Stimulated activated CD8-positive, alpha-beta memory T cell treated with anti-CD3 and anti-CD28 coated beads, Interleukin-4, amount 100 ng/mL, for 4 hours (primary cell): ENCODE results near the gene ARHGAP21.
"Not testable (repeated sequence)": the region's sequence is repeated elsewhere in the genome, so short reads cannot be mapped to it uniquely, and the experiment has no call there.

Source experiments
- DNase-seq, 2 donors: peaks; one replicate each; pipeline ENCODE4 v3.0.0-alpha.2; 2020; ENCODE audit warnings: low read depth in 2 of 2, low spot score in 1 of 2

ARHGAP21 gene

DNA sequence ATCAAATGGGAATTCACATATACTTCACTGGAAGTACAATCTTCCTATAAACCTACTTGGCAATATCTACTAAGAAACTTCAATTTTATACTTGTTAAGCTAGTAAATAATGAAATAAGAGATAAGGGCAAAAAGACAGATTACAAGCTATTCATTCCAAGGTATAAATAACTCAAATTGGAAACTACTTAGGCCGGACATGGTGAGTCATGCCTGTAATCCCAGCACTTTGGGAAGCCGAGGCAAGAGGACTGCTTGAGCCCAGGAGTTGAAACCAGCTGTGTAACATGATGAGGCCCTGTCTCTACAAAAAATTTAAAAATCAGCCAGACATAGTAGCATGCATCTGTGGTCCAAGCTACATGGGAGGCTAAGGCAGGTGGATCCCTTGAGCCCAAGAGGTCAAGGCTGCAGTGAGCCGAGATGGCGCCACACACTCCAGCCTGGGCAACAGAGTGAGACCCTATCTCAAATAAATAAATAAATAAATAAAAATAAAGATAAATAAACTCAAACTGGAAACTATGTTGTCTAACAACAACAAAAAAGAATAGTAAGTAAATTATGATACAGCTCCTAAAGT, 37.6 kb downstream of the ARHGAP21 start:
- DNase-seq = no peak

DNA sequence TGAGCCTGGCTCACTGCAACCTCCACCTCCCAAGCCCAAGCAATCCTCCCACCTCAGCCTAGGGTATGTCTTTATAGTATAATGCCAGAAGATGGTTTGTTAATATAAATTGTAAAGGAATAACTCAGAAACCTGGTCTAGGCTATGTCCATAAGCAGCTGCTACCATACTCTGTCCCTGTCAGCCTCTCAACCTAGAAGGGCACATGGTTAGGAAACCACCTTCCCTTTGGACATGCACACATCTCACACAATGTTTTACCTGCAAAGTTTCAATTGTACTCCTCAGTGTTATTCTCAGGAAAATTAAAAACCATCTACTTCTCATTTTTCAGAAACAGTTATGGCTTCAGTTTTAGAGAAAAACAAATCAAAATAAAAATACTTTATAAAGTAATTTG, 40.1 kb downstream of the ARHGAP21 start:
- DNase-seq = no peak

DNA sequence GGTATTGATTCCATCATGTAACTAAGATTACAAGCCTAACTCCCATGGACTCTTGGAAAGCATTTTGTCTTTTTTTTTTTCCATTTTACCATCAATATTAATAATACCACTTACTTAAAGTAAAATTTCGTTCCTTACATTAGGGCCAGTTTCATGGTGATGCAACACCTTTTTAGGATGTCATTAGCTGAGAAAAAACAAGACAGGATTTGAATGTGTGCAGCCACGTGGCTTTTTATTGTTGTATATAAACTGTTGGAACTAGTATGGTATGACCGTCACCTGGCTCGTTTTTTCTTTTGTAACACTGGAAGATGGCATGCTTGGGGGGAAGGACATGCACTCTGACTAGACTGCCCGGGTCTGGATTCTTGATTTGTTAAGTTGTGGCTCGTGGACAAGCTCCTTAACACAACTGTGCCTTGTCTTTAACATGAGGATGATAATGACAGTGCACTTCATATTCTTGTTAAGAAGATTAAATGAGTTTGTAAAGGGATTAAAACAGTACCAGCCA, 42.1 kb downstream of the ARHGAP21 start:
- DNase-seq = no peak

DNA sequence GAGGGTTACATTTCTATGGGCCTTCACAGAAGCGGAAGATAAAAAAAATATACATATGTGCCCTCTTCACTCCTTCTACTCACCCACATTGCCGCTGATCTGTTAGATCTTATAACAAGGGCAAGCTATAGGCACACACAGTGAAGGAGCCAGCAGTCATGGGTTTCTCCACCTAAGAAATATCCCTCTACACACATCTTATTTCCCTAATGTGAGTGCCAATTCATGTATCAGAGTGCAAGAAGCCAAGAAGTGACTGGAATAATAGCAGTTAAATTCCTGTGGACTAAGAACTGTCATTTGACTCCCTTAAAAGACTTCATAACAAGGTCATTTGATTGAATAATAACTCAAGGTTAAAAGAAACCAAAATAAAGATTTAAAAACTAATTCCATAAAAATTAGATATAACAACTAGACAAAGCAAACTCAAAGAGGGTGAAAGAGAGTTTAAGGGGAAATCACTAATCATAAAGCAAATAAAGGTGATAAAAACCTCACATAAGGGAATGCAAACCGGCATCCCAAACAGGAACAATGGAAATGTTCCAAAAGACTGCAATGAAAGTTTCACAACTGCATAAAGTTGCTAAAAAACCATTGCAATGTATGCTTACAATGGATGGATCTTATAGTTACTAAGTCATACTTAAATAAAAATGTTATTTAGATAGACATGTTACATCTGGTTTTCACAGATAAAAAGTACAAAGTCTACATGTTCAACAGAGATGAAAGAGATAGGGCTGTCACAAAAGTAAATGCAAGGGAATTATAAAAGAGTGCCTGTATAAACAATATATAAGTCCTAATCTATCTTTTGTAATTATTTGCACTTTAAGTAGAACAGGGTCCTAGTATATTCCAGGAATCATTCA, 42.8 kb downstream of the ARHGAP21 start:
- DNase-seq = no peak

DNA sequence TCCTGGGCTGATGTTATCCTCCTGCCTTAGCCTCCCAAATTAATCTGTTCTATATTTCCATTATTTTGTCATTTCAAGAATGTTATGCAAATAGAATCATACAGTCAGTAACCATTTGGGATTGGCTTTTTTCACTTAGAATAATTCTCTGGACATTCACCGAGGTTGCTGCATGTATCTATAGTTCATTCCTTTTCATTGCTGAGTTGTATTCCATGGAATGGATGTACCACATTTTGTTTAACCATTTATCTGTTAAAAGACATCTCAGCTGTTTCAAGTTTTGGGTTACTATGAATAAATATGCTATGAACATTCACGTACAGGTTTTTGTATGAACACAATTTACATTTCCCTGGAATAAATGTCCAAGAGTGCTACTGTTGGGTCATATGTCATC, 44.9 kb downstream of the ARHGAP21 start:
- DNase-seq = no peak

DNA sequence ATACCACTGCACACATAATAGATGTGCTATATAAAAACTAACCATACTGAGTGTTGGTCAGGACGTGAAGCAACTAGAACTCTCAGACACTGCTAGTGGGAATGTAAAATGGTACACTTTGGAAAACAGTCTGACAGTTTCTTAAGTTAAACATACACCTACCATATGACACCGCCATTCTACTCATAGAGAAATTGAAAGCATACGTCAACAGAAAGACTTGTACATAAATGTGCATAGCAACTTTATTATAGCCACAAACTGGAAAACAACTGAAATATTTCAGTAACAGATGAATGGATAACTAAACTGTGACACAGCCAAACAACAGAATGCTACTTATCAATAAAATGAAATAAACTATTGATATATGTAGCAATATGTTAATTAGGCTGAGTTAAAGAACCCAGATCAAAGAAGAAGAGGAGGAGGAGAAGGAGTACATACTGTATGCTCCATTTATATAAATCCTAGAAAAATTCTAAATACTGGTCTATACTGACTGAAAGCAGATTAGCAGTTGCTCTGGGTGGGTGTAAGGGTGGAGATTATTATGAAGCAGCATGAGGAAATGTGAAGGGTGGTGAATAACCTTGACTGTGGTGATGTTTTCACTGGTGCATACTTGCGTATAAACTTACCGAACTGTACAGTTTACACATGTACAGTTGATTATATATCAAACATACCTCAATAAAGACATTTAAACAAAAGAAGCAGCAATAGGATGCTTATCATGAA, 48.6 kb downstream of the ARHGAP21 start:
- no peak for DNase-seq

DNA sequence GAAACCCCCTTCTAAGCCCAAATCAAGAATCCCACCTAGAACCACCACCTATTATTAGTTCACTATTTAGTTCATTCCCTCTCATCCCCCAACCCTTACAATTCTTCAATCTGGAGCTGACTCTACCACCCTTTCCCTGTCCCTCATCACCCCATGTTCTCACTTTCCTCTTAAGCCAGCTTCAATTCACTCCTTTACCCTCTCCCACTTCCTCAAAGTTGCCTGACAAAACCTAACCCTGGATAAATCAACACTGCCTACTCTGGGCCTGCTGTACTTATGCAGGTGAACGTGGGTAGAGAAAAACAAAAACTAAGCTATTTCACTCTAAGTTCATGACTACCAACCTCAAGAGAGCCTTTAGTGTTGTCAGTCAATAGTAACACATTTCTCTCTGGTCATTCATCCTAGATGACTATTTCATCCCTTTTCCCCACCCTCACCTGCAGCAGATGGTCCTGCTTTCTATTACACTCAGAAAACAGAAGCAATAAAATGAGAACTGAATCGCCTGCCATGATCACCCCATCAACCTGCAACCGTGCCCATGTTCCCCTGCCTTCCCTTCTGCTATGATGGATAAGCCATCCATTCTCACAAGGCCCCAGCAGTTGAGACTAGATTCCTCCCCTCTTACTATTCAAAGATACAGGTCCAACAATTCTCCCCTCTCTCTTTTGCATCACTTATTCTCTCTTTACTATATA, 52.6 kb downstream of the ARHGAP21 start:
- no peak for DNase-seq

DNA sequence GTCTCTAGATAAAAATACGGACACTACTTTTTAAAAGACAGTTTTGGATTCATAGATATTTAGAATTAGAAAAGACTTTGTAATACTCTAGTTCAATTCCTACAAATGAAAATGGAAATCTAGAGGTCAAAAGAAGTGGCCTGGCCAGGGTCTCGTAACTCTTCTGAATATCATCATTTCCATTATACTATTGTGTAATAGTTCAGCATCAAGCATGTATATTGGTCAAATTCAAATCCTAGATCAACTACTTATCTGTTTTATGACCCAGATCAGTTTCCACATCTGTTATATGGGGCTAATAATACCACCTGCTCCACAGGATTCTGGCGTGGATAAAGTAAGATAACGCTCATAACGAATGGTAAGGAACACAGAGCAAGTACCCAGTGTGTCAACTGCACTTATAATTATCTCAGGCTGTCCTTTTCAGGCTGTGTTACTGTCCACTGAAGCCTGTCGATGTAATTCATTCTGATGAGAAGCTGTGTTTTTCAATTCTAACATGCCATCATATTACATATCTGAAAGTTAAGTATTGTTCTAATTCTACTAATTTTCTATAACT, 54.3 kb downstream of the ARHGAP21 start:
- no peak for DNase-seq

DNA sequence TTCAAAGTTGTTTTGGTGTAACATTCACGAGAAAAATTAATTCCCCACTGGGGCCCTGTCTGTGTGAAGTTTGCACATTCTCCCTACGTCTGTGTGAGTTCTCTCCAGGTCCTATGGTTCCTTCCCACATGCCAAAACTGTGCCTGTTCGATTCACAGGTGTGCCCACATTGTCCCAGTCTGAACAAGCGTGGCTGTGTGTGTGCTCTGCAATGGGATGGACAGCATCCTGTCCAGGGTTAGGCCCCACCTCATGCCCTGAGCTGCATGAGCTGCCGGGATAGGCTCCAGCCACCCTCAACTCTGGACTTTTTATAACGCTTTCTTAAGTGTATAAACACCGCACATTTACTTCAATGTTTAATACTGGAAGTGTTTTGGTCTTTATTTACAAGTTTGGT, 55.4 kb downstream of the ARHGAP21 start:
- no peak for DNase-seq

DNA sequence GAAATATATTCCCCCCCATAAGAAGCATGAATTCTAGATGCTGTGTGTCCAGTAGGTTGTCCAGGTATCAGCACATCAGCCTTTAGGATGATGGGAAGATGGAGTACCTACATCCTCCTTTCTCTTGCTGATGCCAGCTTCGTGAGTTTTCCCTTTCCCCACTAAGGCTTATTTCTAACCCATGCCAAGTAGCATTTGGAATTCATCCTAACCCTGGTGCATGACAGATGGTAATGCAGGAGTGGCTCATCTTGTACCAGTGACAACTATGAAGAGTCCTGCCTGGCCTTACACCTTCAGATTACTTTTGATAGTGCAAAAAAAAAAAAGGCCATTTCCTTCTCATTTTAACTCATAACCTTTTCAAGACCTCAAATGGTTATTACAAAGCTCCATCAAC, 58.7 kb downstream of the ARHGAP21 start:
- DNase-seq = no peak

DNA sequence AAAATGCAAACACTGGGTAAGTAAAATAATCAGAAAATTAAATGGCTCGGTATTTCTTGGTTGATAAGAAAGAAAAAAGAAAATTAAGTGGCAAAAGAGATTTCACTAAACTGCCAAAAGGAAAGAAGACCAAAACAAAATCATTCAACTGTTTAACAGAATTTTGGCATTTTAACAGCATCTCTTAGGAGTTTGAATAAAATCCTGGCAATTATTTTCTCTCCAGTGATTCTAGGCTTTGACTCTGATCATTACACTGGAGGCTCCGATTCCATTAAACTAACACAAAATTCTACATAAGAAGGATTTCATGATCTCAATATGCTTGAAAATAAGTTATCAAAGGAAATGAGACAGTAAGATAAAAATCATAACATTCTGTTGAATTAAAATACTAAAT, 62.3 kb downstream of the ARHGAP21 start:
- no peak for DNase-seq

DNA sequence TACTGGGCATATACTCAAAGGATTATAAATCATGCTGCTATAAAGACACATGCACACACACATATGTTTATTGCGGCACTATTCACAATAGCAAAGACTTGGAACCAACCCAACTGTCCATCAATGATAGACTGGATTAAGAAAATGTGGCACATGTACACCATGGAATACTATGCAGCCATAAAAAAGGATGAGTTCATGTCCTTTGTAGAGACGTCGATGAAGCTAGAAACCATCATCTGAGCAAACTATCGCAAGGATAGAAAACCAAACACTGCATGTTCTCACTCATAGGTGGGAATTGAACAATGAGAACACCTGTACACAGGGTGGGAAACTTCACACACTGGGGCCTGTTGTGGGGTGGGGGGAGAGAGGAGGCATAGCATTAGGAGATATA, 65.4 kb downstream of the ARHGAP21 start:
- DNase-seq = not testable (repeated sequence)

DNA sequence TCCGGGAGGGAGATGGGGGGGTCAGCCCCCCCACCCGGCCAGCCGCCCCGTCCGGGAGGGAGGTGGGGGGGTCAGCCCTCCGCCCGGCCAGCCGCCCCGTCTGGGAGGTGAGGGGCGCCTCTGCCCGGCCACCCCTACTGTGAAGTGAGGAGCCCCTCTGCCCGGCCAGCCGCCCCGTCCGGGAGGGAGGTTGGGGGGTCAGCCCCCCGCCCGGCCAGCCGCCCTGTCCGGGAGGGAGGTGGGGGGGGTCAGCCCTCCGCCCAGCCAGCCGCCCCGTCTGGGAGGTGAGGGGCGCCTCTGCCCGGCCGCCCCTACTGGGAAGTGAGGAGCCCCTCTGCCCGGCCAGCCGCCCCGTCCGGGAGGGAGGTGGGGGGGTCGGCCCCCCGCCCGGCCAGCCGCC, 67.4 kb downstream of the ARHGAP21 start:
- not testable (repeated sequence) for DNase-seq

DNA sequence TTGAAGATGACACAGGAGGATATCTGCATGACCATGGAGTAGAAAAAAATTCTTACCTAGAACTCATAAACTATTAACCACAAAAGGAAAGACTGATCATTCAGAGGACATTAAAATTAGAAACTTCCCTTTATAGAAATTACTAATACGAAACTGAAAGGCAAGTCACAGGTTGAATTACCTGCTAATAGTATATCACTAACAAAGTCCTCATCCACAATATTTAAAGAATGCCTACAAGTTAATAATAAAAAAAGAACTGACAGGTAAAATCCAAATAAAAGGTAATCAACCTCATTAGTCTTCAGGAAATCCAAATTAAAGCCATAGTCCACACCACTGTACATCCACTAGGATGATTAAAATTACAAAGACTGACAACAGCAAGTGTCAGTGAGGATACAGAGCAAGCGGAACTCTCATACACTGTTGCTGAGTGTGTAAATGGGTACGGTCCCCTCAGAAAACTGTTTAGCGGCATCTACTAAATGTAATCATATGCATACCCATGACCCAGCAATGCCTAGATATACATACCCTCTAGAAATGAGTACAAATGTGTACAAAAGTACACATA, 71.2 kb downstream of the ARHGAP21 start:
- DNase-seq = no peak

DNA sequence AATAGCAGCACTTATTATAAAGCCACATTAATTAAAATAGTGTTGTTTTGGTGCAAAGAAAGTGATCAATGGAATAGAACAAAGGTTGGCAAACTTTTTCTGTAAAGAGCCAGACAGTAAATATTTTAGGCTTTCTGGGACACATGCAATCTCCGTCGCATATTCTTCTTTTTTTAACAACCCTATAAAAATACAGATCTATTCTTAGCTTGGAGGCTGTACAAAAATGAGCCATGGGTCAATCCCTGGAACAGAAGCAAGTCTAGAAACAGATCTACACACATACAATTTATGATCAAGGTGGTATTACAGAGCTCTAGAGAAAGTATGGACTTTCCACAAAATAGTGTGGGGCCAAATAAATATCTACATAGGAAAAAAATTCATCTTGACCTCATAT, 71.8 kb downstream of the ARHGAP21 start:
- no peak for DNase-seq

DNA sequence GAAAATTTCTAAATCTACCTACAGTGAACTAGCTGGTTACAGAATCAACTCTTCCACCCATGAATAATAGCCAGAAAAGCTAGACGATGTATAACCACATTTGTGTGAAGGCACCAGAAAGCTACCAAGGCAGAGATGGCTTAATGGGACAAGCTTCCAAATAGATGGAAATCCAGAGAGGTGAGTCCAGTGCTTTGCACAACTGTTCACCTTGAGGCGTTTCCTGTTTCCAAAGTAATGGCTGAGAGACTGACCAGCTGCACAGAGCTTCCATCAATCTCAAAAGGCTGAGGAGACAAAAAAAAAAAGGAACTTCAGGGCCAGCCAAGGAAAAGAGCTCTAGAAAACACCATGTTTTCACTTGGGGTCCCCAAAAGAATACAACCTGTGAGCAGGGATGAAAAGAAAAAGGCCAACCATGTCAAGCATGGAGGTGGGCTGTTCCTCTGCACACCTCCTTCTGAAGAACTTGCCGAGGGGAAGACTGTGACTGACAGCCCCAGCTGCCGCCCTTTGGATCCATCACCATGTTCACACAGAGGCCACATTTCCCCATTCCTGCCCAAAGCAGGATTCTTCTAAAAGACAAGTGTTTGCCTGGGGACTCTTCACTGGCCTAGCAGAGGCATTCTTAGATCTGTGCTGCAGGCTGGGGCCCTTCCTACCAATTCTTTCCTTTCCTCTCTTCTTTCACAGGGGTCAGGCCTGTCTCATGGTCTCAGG, 72.9 kb downstream of the ARHGAP21 start:
- DNase-seq = no peak

DNA sequence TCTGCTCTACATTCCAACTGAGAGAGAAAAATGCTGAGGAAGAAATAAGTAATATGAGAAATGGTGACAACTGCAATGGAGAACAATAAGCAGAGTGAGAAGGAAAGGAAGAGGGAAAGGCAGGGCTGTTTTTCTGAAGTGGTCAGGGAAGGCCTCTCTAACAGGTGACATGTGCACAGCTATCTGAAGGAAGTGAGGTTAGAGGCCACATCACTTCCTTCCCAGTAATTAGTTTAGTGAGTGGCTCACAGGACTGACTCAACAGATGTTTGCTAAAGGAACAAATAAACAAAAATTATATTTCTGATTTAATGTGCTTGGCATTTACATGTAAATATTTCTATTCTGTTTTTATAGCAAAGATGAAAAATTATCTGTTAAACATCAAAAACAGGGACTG, 77.9 kb downstream of the ARHGAP21 start:
- no peak for DNase-seq

DNA sequence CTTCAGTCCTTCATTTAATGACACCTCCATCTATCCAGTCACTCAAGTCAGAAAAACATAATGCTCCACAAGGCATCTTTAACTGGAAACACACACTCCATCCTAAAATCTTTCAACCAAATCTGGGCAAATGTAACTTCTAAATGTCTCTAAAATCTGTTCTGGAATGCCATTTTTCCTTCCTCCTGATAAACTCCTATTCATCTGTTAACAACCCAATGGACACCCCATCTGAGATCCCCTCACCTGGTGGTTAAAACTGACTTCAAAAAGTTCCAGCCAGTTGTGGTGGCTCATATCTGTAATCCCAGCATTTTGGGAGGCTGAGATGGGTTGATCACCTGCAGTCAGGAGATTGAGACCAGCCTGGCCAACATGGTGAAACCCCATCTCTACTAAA, 78.7 kb downstream of the ARHGAP21 start:
- no peak for DNase-seq

DNA sequence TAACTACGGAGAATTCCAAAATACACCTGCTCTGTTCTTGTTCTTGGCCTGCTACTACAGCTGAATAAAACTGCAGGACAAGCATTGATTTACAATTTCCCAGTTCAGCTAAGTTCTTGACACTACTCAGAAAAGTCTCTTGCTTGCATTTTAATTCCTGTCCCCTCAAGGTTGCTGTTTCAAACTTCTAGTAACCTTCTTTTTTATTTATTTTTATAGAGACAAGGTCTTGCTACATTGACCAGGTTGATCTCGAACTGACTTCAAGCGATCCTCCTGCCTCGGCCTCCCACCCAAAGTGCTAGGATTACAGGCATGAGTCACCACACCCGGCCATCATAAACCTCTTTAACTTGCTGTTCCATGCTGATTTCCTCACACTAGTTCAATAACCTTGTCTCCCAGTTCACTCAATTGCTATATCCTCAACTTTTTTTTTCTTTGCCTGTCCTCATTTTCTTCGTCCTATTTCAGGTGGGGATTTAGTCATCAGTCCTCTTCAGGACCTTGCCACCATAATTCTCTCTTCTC, 79.9 kb downstream of the ARHGAP21 start:
- DNase-seq = no peak
